LNCAP (cell line): ENCODE data around the gene WWOX.

ENCODE experiments used
- CTCF ChIP-seq: fragments of 450-650 bp; IDR thresholded peaks from 2 replicates; pipeline ENCODE4 v1.5.1; 2017; ENCODE audit warnings: mild to moderate bottlenecking

The WWOX gene

GRCh38 chr16:78957317-78958100 lies 858.1 kb downstream of the WWOX start:
- no peak for TF ChIP-seq CTCF

- no peak for TF ChIP-seq CTCF
Measured at GRCh38 chr16:78961464-78961863, 862.0 kb downstream of the WWOX start.

GRCh38 chr16:78962457-78962929 lies 863.0 kb downstream of the WWOX start:
- no peak for TF ChIP-seq CTCF

DNA sequence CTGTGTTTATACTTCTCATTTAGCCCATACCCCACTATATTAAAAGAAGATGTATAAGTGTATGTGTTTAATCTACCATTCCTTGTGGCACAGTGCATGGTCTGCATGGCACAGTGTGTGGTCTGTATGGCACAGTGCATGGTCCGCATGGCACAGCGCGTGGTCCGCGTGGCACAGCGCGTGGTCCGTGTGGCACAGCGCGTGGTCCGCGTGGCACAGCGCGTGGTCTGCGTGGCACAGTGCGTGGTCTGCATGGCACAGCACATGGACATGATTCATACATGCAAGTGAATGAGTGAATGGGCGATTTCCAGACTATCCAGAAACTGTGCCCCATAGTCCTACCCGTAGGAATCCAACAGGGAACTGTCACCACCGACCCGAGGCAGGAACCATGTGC lies 868.5 kb downstream of the WWOX start:
- TF ChIP-seq CTCF = no peak

DNA sequence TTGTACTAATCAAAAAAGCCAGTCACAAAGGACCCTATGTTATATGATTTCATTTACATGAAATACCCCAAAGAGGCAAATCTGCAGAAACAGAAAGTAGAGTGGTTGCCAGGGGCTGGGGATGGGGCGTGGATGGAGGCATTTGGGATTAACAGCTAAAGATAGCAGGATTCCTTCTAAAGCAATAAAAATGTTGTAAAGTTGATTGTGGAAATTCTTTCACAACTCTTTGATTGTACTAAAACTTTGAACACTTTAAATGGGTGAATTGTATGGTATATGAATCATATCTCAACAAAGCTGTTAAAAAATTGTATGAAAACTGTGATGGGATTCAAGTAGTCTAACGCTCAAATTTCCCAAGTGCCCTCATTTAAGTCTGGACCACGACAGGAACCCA lies 870.3 kb downstream of the WWOX start:
- no peak for TF ChIP-seq CTCF

DNA sequence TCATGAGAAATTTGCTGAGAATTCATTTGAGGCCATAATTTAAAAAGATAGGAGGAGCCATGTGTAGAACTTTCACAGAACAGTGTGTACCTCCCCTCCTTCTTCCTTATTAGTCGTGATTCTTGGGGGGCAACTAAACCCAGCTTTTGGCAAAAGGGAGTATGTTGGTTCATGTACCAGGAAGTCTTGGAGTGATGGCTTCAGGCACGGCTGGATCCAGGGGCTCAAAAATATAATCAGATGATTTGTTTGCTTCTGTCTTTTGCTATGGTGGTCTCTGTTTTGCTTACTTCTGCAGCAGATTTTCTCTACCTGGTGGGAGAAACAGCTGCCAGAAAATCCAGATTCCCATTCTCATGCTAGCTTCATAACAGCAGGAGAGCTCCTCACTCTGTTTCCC lies 871.2 kb downstream of the WWOX start:
- TF ChIP-seq CTCF = no peak

DNA sequence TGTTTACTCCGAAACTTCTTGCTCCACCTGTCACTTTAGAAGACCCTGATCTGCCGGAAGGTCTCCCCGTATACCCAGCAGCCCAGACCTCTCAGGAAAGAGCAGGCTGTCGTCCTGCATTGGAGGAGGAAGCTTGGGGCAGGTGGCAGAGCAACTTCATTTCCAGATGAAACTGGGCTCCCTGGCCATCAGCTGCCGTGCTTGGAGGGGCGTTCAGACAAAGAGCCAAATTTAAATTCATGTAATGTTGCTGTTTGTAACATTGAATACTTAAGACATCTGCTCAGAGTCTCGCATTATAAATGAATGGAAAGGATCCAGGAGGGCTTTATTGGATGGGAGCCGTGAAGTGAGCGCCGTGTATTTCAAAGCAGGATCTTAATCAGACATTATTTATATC lies 872.6 kb downstream of the WWOX start:
- no peak for TF ChIP-seq CTCF

DNA sequence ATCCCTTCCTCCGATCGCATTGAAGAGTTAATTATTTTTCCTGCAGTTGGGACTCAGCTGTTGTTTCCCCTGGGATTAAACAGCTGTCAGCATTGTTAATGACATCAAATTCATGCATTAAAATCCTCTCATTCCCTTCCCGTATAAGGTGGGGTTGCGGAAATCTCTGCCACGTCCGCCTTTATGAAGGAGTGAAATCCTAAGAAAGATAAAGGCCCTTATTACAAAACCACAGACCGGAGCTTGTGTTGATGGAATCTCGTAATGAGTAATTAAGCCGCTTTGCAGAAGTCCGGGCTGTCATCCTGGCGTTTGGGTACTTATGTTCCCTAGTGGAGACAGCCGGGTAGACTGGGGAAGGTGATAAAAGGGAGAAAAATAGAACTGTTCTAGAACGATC lies 873.5 kb downstream of the WWOX start:
- TF ChIP-seq CTCF = no peak
